GM13976 (cell line): ENCODE results near the gene ANKIB1.

Source experiments
- DNase-seq: peaks from one replicate; pipeline ENCODE4 v3.0.0; 2012; ENCODE audit warnings: low spot score
- in situ Hi-C: fragments of 300-500 bp; cut with MboI; formaldehyde crosslinking; loops from one replicate; pipeline ENCODE4 v1.12.0; 2022; ENCODE audit warnings: low sequenced_read_pairs, mixed read lengths, inconsistent platforms; ENCODE audit not compliant: unreplicated experiment
- TF ChIP-seq, protein P1 (sequence below): IDR thresholded peaks from 2 replicates; pipeline ENCODE4 v1.5.1; 2012; ENCODE audit warnings: borderline replicate concordance, mild to moderate bottlenecking; ENCODE audit not compliant: insufficient read depth; ENCODE audit errors: extremely low read depth, missing control alignments, control extremely low read depth

ANKIB1 gene

DNA sequence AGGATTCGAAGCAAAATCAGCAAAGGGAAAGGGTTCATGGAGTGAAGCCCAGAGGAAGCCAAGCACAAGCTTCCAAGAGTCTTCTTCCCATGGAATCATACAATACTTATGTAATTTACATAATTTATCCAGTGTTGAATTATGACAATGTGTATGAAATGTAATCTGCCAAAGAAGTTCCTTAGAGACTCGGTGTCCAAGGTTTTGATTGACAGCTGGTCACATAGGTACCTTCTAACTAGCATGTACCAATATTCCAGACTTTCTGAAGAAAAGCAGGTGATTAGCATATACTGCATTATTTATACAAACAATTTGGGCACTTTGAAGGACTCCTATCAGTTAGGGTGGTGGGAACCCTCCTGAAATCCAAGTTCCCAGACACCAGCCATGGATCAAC, 35.3 kb downstream of the ANKIB1 start:
- DNase-seq: no peak
- in situ Hi-C loops: no loop called here
- TF ChIP-seq, protein P1, sequence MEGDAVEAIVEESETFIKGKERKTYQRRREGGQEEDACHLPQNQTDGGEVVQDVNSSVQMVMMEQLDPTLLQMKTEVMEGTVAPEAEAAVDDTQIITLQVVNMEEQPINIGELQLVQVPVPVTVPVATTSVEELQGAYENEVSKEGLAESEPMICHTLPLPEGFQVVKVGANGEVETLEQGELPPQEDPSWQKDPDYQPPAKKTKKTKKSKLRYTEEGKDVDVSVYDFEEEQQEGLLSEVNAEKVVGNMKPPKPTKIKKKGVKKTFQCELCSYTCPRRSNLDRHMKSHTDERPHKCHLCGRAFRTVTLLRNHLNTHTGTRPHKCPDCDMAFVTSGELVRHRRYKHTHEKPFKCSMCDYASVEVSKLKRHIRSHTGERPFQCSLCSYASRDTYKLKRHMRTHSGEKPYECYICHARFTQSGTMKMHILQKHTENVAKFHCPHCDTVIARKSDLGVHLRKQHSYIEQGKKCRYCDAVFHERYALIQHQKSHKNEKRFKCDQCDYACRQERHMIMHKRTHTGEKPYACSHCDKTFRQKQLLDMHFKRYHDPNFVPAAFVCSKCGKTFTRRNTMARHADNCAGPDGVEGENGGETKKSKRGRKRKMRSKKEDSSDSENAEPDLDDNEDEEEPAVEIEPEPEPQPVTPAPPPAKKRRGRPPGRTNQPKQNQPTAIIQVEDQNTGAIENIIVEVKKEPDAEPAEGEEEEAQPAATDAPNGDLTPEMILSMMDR: no peak

DNA sequence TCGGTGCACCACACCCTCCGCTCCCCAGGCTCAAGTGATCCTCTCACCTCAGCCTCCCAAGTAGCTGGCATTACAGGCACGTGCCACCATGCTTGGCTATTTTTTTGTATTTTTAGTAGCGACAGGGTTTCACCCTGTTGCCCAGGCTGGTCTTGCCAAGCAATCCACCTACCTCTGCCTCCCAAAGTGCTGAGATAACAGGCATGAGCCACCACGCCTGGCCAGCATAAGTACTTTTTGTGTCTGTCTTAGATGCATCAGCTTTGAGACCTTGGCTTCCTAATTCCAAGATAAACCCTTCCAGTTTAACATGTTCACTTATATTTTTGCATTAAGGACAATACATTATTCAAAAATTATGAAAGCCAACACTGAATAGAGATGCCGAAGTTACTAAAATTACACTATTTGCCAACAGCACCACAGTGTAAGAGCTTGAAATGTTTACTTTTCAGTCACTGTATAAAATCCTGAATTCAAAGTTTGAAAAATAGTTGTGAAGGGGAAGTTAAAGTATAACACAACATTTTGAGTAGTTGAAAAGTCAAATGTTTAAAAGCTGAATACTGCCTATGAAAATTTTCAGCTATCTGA, 36.5 kb downstream of the ANKIB1 start:
- TF ChIP-seq, protein P1: no peak
- in situ Hi-C loops: no loop called here
- DNase-seq: no peak

DNA sequence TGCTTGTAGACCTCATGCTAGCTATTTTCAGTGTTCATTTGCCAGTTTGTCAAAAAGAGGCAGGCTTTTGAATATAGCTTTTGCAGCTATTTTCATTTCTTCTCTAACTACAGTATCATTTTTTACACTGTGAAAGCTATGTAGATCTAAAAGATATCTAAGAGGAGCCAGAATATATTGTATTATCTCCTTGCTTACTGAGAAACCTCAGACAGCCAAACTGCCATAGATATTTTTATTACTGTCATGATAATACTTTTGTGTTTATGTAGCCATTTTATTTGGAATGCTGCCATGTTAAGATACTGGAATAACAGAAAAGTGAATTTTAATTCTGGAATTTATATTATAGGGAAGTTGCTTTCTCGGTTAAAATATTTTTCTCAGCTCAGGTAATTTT, 37.2 kb downstream of the ANKIB1 start:
- TF ChIP-seq, protein P1: no peak
- no peak for DNase-seq
- in situ Hi-C loops: no loop called here

DNA sequence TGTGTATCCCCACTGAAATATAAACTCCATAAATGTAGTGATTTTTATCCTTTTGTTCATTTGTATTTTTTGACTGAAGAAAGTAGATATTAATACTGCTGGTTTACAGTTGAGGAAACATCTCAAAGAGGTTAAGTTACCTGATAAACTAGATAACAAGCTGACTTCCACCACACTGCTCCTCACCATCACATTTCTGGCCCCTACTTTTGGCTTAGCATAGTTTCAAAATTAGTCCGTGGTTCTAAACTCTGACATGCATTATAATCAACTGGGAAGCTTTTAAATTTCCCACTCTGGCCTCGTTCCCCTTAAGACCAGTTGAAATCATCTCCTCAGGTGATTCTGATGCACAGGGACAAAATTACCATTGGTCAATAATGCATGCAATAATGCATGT, 43.5 kb downstream of the ANKIB1 start:
- in situ Hi-C loops: no loop called here
- TF ChIP-seq, protein P1: no peak

DNA sequence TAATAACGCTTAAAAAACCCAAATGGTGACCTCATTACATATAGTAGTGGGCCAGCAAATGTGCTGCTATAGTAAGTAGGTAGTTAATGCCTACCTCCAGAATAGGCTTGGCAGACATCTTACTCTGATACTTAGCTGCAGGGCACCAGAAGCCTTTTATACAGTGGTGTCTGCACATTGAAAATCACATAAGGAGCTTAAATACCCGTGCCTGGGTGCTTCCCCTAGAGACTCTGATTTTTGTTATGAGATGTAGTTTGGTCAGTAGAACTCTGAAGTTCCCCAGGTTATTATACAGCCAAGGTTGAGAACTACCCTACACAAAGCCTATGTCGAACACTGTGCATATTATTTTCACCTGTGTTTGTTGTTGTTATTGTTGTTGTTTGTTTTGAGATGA, 47.2 kb downstream of the ANKIB1 start:
- TF ChIP-seq, protein P1: no peak
- in situ Hi-C loops: no loop called here
- DNase-seq: no peak

More for the DNA sequence above, 43.5 kb downstream of the ANKIB1 start:
- DNase-seq: no peak

DNA sequence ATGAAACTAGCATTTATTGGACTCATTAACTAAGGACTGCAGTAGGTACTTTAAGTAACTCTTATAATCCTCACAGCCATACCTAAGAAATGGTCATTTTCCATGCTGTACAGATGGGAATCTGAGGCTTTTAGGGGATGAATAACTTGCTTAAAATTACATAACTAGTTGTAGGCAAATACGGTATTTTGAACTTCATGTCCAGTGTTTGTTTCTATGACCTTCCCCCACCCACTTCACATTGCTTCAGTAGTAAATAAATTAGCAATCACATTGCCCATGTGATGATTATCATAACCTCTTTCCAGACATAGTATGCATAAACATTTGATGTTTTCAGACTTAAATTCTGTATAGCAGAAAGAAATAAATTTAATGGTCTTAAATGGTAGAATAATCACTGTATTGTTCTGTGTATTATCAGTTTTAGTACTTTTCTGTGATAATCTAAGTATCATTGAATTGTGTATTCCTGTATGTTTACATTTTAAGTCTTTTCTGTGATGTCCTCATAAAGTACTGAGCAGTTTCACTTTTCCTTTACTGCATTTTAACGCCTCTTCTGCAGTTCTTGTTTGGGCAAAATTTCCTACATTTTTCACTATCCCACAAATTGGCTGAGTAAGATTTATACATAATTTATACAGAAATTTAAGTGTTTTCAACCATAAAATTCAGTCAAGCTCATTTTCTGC, 48.3 kb downstream of the ANKIB1 start:
- no peak for DNase-seq
- TF ChIP-seq, protein P1: no peak
- in situ Hi-C loops: no loop called here
